ENCODE measurements around the gene LFNG. TPM values are rescaled to one million over a fixed set of nuclear protein-coding genes. Genes with fewer than 3 reads are reported as not detected.

LFNG gene
- total and polyA plus RNA-seq, 2 donors (not counting 1 experiment from before 2014, with no cell fraction given): 73.3 to 208 TPM

DNA sequence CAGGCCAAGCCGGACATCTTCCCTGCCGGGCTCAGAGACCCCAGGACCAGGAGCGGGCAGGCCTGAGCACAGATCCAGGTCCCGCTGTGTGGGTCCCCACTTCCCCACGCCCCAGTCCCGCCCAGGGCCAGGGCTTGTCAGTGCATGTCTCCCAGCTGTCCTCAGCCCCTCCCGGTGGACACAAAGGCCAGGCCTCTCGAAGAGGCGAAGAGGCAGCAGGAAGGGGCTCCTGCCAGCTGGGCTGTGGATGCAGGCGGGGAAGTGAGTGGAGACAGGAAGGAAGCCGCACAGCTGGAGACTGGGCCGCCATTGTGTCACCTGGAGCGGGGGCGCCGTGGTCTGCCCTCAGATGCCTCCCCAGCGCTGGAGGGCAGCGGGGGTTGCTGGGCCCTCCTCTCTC is 48.2 kb upstream of the LFNG start:
- ATAC-seq (ENCODE audit: low read depth): no peak
- Histone ChIP-seq H3K4me2 (replicated peaks; ENCODE audit: low read depth, low read length, poor library complexity, severe bottlenecking) (no peak overlapping the region), H4K20me1 (ENCODE audit: control insufficient read depth, insufficient read depth, low read length, poor library complexity, severe bottlenecking) (no peaks in the 10 kb centered on the region), H3K27me3 (replicated peaks in 1 of 4; ENCODE audit: control extremely low read depth in 1 of 4, control insufficient read depth in 3 of 4, insufficient read depth in 4 of 4, low read length in 3 of 4) (peaks cover 0 to 12% (median 2%) of the 10 kb centered on the region in 4 experiments), H2AFZ (ENCODE audit: insufficient read depth, low read depth, low read length, poor library complexity, severe bottlenecking) (no peak overlapping the region), H3K27ac (ENCODE audit: low read length in 2 of 2) (no peak overlapping the region), H3K79me2 (ENCODE audit: control insufficient read depth, insufficient read depth, low read length) (no peaks in the 10 kb centered on the region), H3K36me3 (replicated peaks in 1 of 2; ENCODE audit: control extremely low read depth in 1 of 2, control insufficient read depth in 1 of 2, extremely low read depth in 1 of 2, insufficient read depth in 2 of 2, low read length in 1 of 2) (no peaks in the 10 kb centered on the region), H3K4me3 (ENCODE audit: control extremely low read depth in 1 of 5, extremely low read depth in 1 of 5, insufficient read depth in 1 of 5, low read depth in 2 of 5, low read length in 4 of 5) (no peak overlapping the region), H3K9ac (ENCODE audit: low read length) (no peak overlapping the region), H3K9me3 (ENCODE audit: control extremely low read depth in 1 of 3, control insufficient read depth in 2 of 3, insufficient read depth in 1 of 3, low read length in 2 of 3) (no peaks in the 10 kb centered on the region), H3K4me1 (ENCODE audit: control insufficient read depth in 2 of 2, insufficient read depth in 2 of 2, low read length in 2 of 2) (peaks cover 0 to 5% of the 10 kb centered on the region in 2 donors)
- peaks cover 9% of the 10 kb centered on the region for H3K27me3 Mint-ChIP-seq
- POLR2A ChIA-PET: no interaction called here
- intact Hi-C loops (cut with micrococcal nuclease): no loop called here
- peaks cover 4% of the 10 kb centered on the region for H3K4me1 Mint-ChIP-seq
- H3K27ac Mint-ChIP-seq: no peak overlapping the region
- H3K4me3 Mint-ChIP-seq: no peak overlapping the region
- TF ChIP-seq EZH2 (IDR thresholded peaks at IDR 0.05; ENCODE audit: borderline replicate concordance, insufficient read depth, low read depth, low read length, poor library complexity, severe bottlenecking): no peak
- TF ChIP-seq, protein P1, sequence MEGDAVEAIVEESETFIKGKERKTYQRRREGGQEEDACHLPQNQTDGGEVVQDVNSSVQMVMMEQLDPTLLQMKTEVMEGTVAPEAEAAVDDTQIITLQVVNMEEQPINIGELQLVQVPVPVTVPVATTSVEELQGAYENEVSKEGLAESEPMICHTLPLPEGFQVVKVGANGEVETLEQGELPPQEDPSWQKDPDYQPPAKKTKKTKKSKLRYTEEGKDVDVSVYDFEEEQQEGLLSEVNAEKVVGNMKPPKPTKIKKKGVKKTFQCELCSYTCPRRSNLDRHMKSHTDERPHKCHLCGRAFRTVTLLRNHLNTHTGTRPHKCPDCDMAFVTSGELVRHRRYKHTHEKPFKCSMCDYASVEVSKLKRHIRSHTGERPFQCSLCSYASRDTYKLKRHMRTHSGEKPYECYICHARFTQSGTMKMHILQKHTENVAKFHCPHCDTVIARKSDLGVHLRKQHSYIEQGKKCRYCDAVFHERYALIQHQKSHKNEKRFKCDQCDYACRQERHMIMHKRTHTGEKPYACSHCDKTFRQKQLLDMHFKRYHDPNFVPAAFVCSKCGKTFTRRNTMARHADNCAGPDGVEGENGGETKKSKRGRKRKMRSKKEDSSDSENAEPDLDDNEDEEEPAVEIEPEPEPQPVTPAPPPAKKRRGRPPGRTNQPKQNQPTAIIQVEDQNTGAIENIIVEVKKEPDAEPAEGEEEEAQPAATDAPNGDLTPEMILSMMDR (IDR thresholded peaks at IDR 0.05): no peak
- no peaks in the 10 kb centered on the region for H3K9me3 Mint-ChIP-seq (ENCODE audit: insufficient read depth)
- CTCF ChIA-PET: interaction anchor here (0.8 to 6.9 kb wide), 3 partner anchors 19 to 78 kb away, joined by 3 to 104 read pairs (median 4); no protein-coding TSS in a partner anchor
- WGBS (ENCODE audit: insufficient coverage): 24% methylated on average over 15 of the region's 17 CpGs
- DNase-seq: no peak

DNA sequence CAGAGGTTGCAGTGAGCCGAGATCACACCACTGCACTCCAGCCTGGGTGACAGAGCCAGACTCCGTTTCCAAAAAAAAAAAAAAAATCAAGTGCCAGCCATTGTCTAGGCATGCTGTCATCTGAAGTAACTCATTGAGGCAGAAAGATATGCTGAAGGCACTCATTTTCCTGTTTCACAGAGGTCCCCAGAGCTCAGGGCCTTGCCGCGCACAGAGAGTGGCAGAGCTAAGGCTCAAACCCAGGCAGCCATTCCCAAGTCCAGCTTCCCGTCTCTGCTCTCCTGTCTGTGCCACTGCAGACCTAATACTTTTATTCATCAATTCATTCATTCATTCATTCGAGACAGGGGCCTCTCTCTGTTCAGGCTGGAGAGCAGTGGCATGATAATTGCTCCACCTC is 46.8 kb upstream of the LFNG start:
- intact Hi-C loops (cut with micrococcal nuclease): no loop called here
- Mint-ChIP-seq H3K27ac (no peak overlapping the region), H3K4me1 (peaks cover 12% of the 10 kb centered on the region), H3K27me3 (peaks cover 9% of the 10 kb centered on the region), H3K9me3 (ENCODE audit: insufficient read depth) (no peaks in the 10 kb centered on the region), H3K4me3 (no peak overlapping the region)
- no peak for DNase-seq
- no peak for ATAC-seq (ENCODE audit: low read depth)
- H2AFZ ChIP-seq (ENCODE audit: insufficient read depth, low read depth, low read length, poor library complexity, severe bottlenecking): no peak overlapping the region
- no peak overlapping the region for H3K4me3 ChIP-seq (ENCODE audit: control extremely low read depth in 1 of 5, extremely low read depth in 1 of 5, insufficient read depth in 1 of 5, low read depth in 2 of 5, low read length in 4 of 5)
- ChIA-PET CTCF (interaction anchor here (0.7 to 6.9 kb wide), 3 partner anchors 21 to 198 kb away, joined by 3 to 104 read pairs (median 5); no protein-coding TSS in a partner anchor), POLR2A (interaction anchor here (0.6 kb wide), 1 partner anchor 28 kb away, joined by 4 read pairs; no protein-coding TSS in a partner anchor)
- H3K36me3 ChIP-seq (replicated peaks in 1 of 2; ENCODE audit: control extremely low read depth in 1 of 2, control insufficient read depth in 1 of 2, extremely low read depth in 1 of 2, insufficient read depth in 2 of 2, low read length in 1 of 2): no peaks in the 10 kb centered on the region
- no peak overlapping the region for H3K4me2 ChIP-seq (replicated peaks; ENCODE audit: low read depth, low read length, poor library complexity, severe bottlenecking)
- no peaks in the 10 kb centered on the region for H4K20me1 ChIP-seq (ENCODE audit: control insufficient read depth, insufficient read depth, low read length, poor library complexity, severe bottlenecking)
- H3K79me2 ChIP-seq (ENCODE audit: control insufficient read depth, insufficient read depth, low read length): no peaks in the 10 kb centered on the region
- no peak overlapping the region for H3K9ac ChIP-seq (ENCODE audit: low read length)
- H3K27ac ChIP-seq (ENCODE audit: low read length in 2 of 2): no peak overlapping the region
- peaks cover 0 to 12% (median 2%) of the 10 kb centered on the region in 4 experiments for H3K27me3 ChIP-seq (replicated peaks in 1 of 4; ENCODE audit: control extremely low read depth in 1 of 4, control insufficient read depth in 3 of 4, insufficient read depth in 4 of 4, low read length in 3 of 4)
- 88% methylated on average over 5 of the region's 6 CpGs for WGBS (ENCODE audit: insufficient coverage)
- TF ChIP-seq, protein P1 (IDR thresholded peaks at IDR 0.05): no peak
- no peak for TF ChIP-seq EZH2 (IDR thresholded peaks at IDR 0.05; ENCODE audit: borderline replicate concordance, insufficient read depth, low read depth, low read length, poor library complexity, severe bottlenecking)
- no peaks in the 10 kb centered on the region for H3K9me3 ChIP-seq (ENCODE audit: control extremely low read depth in 1 of 3, control insufficient read depth in 2 of 3, insufficient read depth in 1 of 3, low read length in 2 of 3)
- H3K4me1 ChIP-seq (ENCODE audit: control insufficient read depth in 2 of 2, insufficient read depth in 2 of 2, low read length in 2 of 2): peaks cover 10 to 14% of the 10 kb centered on the region in 2 donors

Measured in B cell (primary cell).